HG02678 (cell line): ENCODE results near the gene ANKRD40CL.

Source experiments
- ATAC-seq: cut with Tn5 transposase; IDR thresholded peaks from one replicate; pipeline ENCODE4 v1.9.1; 2021; ENCODE audit warnings: mild to moderate bottlenecking, moderate library complexity; ENCODE audit not compliant: unreplicated experiment

ANKRD40CL gene

DNA sequence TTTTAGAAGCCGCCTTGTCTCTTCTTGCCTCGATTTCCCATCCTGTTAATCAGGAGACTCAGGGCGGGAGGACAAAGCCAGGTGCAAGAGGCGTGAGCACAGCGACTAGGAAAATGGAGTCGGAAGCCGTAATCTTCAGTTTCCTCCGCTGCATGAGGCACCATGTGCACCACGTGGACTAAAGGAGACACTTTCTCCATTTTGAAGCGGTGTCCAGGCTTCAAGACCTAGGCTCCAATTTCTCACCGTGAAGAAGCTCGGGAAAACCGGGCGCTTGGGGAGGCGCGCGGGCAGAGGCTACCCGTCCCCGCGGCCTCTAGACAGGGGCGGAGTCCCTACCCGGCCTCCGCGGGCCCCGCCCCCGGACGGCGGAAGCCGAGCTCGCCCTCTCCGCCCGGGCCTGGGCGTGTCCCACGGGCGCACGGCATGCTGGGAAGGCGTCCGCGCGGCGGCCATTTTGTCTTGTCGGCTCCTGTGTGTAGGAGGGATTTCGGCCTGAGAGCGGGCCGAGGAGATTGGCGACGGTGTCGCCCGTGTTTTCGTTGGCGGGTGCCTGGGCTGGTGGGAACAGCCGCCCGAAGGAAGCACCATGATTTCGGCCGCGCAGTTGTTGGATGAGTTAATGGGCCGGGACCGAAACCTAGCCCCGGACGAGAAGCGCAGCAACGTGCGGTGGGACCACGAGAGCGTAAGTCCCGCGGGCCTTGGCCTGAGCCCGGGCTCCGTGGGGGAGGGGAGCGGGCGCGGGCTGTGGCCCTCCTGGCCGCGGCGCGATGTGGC is 48.0 kb downstream of the ANKRD40CL start, which contains the start of gene LUC7L3:
Gene LUC7L3, plus strand, starts transcription at position 460 of the 780 bp plus-strand sequence. Its CDS starts 130 bp downstream, at position 590.
- peak; percentile 94 for ATAC-seq

DNA sequence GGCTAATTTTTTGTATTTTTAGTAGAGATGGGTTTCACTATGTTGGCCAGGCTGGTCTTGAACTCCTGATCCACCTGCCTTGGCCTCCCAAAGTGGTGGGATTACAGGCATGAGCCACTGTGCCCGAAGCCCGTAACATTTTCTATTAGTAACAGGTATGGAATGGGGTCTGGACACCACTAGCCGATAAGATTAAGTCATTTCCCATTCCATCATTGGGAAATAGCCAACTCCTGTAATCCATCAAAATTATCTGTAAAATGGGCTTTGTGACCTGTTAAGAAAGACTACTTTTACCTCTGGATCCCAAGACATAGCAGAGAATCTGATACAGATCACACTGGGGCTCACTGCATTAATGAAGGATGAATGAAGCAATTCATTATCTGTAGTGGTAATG is 51.8 kb downstream of the ANKRD40CL start:
- ATAC-seq = no peak

DNA sequence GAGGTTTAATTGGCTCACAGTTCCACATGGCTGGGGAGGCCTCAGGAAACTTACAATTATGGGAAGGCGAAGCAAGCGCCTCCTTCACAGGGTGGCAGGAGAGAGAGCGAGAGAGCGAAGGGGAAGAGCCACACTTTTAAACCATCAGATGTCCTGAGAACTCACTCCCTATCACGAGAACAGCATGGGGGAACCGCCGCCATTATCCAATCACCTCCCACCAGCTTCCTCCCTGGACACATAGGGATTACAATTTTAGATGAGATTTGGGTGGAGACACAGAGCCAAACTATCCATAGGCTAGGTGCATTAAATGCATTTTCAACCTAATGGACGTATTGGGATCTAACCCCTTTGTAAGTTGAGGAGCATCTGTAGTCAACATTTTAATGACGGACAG is 54.7 kb downstream of the ANKRD40CL start:
- no peak for ATAC-seq
